ENCODE data around the gene SLC24A3.
A peak's percentile ranks its signal among the peaks of the same experiment; 100 is the strongest.

The SLC24A3 gene

GRCh38 chr20:19289451-19289850 lies 77.0 kb downstream of the SLC24A3 start:
- Mint-ChIP-seq H3K9me3 (no peaks in the 10 kb centered on the region), H3K36me3 (ENCODE audit: low read depth) (no peaks in the 10 kb centered on the region), H3K4me3 (no peak overlapping the region), H3K27me3 (ENCODE audit: low read depth) (no peaks in the 10 kb centered on the region), H3K4me1 (peaks cover 39% of the 10 kb centered on the region), H3K27ac (peak overlapping the region in 1 of 3 experiments; percentile 44)
- TF ChIP-seq, protein P1, sequence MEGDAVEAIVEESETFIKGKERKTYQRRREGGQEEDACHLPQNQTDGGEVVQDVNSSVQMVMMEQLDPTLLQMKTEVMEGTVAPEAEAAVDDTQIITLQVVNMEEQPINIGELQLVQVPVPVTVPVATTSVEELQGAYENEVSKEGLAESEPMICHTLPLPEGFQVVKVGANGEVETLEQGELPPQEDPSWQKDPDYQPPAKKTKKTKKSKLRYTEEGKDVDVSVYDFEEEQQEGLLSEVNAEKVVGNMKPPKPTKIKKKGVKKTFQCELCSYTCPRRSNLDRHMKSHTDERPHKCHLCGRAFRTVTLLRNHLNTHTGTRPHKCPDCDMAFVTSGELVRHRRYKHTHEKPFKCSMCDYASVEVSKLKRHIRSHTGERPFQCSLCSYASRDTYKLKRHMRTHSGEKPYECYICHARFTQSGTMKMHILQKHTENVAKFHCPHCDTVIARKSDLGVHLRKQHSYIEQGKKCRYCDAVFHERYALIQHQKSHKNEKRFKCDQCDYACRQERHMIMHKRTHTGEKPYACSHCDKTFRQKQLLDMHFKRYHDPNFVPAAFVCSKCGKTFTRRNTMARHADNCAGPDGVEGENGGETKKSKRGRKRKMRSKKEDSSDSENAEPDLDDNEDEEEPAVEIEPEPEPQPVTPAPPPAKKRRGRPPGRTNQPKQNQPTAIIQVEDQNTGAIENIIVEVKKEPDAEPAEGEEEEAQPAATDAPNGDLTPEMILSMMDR (IDR thresholded peaks at IDR 0.05; ENCODE audit: unreplicated experiment in 3 of 3): no peak

DNA sequence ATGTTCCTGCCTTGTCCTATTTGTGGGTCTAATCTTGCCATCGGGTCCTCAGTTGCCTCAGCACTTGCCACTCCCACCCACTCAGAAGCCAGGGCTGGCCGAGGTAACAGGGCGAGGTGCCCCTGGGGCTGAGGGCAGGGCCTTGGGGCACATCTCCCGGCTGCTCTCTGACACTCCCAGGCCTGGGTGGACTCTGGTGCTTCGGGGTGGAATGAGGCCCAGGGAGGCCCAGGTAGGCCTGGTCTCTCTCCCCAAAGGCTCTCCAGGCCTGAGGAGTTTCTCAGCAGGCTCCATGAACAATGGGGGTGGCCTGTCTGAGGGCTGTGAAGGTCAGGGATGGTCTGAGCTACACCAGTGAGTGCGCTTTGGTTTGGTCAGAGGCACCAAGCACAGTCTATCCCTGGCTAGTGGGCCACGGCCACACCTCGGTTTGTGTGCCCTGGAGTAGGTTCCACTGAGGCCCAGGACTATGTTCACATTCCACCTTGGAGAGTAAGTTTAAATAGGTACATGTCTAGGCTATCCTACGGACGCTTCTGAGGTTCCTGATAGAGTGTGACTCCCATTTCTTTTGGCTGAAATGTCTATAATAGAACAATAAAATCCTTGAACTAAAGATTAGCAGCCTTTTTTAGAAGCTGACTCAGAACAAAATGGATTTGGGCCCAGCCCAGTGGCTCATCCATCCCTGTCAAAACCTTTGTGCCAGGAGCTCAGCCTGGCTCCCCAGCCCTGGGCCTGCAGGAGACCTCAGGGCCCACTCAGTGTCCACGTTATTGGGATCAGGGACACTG lies 78.8 kb downstream of the SLC24A3 start:
- no peak overlapping the region for H3K27ac Mint-ChIP-seq
- TF ChIP-seq, protein P1 (IDR thresholded peaks at IDR 0.05; ENCODE audit: unreplicated experiment in 3 of 3): no peak
- no peaks in the 10 kb centered on the region for H3K9me3 Mint-ChIP-seq
- peaks cover 4% of the 10 kb centered on the region for H3K27me3 Mint-ChIP-seq (ENCODE audit: low read depth)
- H3K4me3 Mint-ChIP-seq: no peak overlapping the region
- no peaks in the 10 kb centered on the region for H3K36me3 Mint-ChIP-seq (ENCODE audit: low read depth)
- H3K4me1 Mint-ChIP-seq: peaks cover 21% of the 10 kb centered on the region

DNA sequence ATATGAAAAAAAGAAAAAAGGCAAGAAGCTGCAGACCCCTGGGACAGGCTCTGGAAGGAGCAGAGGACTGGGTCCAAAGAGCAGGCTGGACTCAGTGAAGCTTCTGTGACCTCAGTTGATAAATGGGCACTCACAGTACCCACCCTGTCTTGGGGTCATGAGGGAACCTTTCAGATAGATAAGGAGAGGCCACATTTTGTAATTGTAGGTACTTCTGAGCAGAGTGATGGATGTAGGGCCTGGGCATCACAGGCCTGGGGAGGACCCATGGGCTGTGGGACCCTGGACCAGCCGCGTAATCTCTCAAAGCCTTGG lies 79.3 kb downstream of the SLC24A3 start:
- peaks cover 18% of the 10 kb centered on the region for H3K4me1 Mint-ChIP-seq
- TF ChIP-seq, protein P1 (IDR thresholded peaks at IDR 0.05; ENCODE audit: unreplicated experiment in 3 of 3): no peak

GRCh38 chr20:19292254-19292653 lies 79.8 kb downstream of the SLC24A3 start:
- no peaks in the 10 kb centered on the region for H3K36me3 Mint-ChIP-seq (ENCODE audit: low read depth)
- TF ChIP-seq, protein P1 (IDR thresholded peaks at IDR 0.05; ENCODE audit: unreplicated experiment in 3 of 3): no peak
- no peak overlapping the region for H3K4me3 Mint-ChIP-seq
- peaks cover 4% of the 10 kb centered on the region for H3K27me3 Mint-ChIP-seq (ENCODE audit: low read depth)
- H3K9me3 Mint-ChIP-seq: no peaks in the 10 kb centered on the region
- peak overlapping the region in 1 of 3 experiments; percentile 9 for H3K27ac Mint-ChIP-seq
- H3K4me1 Mint-ChIP-seq: peaks cover 18% of the 10 kb centered on the region

More for the DNA sequence above, 79.3 kb downstream of the SLC24A3 start:
- Mint-ChIP-seq H3K27me3 (ENCODE audit: low read depth) (peaks cover 4% of the 10 kb centered on the region), H3K9me3 (no peaks in the 10 kb centered on the region), H3K4me3 (no peak overlapping the region), H3K36me3 (ENCODE audit: low read depth) (no peaks in the 10 kb centered on the region), H3K27ac (no peak overlapping the region)

DNA sequence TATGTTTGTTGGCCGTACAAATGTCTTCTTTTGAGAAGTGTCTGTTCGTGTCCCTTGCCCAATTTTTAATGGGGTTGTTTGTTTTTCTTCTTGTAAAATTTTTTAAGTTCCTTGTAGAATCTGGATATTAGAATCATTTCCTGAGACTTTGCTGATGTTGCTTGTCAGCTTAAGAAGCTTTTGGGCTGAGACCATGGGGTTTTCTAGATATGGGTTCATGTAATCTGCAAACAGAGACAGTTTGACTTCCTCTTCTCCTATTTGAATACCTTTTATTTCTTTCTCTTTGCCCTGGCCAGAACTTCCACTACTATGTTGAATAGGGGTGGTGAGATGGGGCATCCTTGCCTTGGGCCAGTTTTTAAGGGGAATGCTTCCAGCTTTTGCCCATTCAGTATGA lies 82.6 kb downstream of the SLC24A3 start:
- H3K4me1 Mint-ChIP-seq: peaks cover 9% of the 10 kb centered on the region
- TF ChIP-seq, protein P1 (IDR thresholded peaks at IDR 0.05; ENCODE audit: unreplicated experiment in 3 of 3): no peak
- H3K27ac Mint-ChIP-seq: no peak overlapping the region
- H3K36me3 Mint-ChIP-seq (ENCODE audit: low read depth): no peaks in the 10 kb centered on the region
- H3K4me3 Mint-ChIP-seq: no peak overlapping the region
- peaks cover 4% of the 10 kb centered on the region for H3K27me3 Mint-ChIP-seq (ENCODE audit: low read depth)
- peaks cover 2% of the 10 kb centered on the region for H3K9me3 Mint-ChIP-seq

DNA sequence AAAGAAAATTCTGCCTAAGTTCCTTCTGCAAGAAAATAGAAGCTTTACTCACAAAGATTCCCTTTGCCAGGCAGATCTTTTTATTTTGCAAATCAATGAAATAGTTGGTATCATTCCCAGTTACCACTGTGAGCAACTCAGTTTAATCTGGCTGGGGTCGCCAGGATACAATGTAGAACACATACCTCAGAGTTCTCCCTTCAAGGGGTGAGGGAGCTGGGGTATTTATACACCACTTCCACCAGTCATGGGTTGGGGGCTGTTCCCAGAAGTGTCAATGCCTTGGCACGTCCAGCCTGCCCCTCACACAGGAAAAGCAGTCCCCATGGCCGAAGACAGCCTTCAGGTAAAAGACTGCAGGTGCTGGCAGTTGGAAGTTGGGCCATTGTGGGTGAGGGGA lies 86.2 kb downstream of the SLC24A3 start:
- H3K36me3 Mint-ChIP-seq (ENCODE audit: low read depth): no peaks in the 10 kb centered on the region
- H3K9me3 Mint-ChIP-seq: peaks cover 5% of the 10 kb centered on the region
- TF ChIP-seq, protein P1 (IDR thresholded peaks at IDR 0.05; ENCODE audit: unreplicated experiment in 3 of 3): no peak
- peaks cover 4% of the 10 kb centered on the region for H3K27me3 Mint-ChIP-seq (ENCODE audit: low read depth)
- no peak overlapping the region for H3K27ac Mint-ChIP-seq
- peaks cover 10% of the 10 kb centered on the region for H3K4me1 Mint-ChIP-seq
- H3K4me3 Mint-ChIP-seq: no peak overlapping the region

Measured in nephron (organoid).